Subcutaneous abdominal adipose tissue (tissue), 5 donors: ENCODE data around the gene TNFRSF17.

Source experiments
- H3K27ac ChIP-seq: one replicate; pipeline ENCODE4 v1.7.0; 2013; ENCODE audit warnings: low read depth, mild to moderate bottlenecking, inconsistent platforms, low read length, moderate library complexity
- H3K27me3 ChIP-seq, 5 donors: one replicate each; pipeline ENCODE4 v1.7.0; 2013; ENCODE audit warnings: low read length in 5 of 5, inconsistent platforms in 1 of 5; ENCODE audit not compliant: control insufficient read depth in 5 of 5, insufficient read depth in 4 of 5
- H3K36me3 ChIP-seq, 5 donors: one replicate each; pipeline ENCODE4 v1.7.0; 2013; ENCODE audit warnings: low read length in 5 of 5; ENCODE audit not compliant: control insufficient read depth in 5 of 5, insufficient read depth in 5 of 5
- H3K4me1 ChIP-seq, 5 donors: one replicate each; pipeline ENCODE4 v1.7.0; 2013; ENCODE audit warnings: low read length in 5 of 5, mild to moderate bottlenecking in 3 of 5, moderate library complexity in 1 of 5; ENCODE audit not compliant: control insufficient read depth in 5 of 5, insufficient read depth in 5 of 5
- H3K4me3 ChIP-seq, 5 donors: one replicate each; pipeline ENCODE4 v1.7.0; 2013; ENCODE audit warnings: low read length in 5 of 5, low read depth in 1 of 5
- H3K9ac ChIP-seq, 5 donors: one replicate each; pipeline ENCODE4 v1.7.0; 2013; ENCODE audit warnings: low read length in 5 of 5, mild to moderate bottlenecking in 4 of 5, moderate library complexity in 3 of 5
- H3K9me3 ChIP-seq, 5 donors: one replicate each; pipeline ENCODE4 v1.7.0; 2013; ENCODE audit warnings: low read length in 5 of 5; ENCODE audit not compliant: control insufficient read depth in 5 of 5
- donor health status: healthy.
- donor health status: healthy.
- donor health status: healthy.
- donor health status: healthy.
- donor health status: healthy.

TNFRSF17 gene

GRCh38 chr16:12000032-12000431, 35.0 kb downstream of the TNFRSF17 start:
- no peaks in the 10 kb centered on the region for H3K27me3 ChIP-seq
- H3K4me1 ChIP-seq, result peaks cover 5 to 23% (median 11%) of the 10 kb centered on the region in 5 donors
- H3K9ac ChIP-seq, result no peak overlapping the region
- H3K4me3 ChIP-seq, result no peak overlapping the region
- no peak overlapping the region for H3K27ac ChIP-seq
- H3K9me3 ChIP-seq, result no peaks in the 10 kb centered on the region
- H3K36me3 ChIP-seq, result peaks cover 6 to 22% (median 16%) of the 10 kb centered on the region in 5 donors

GRCh38 chr16:12002447-12003006, 37.5 kb downstream of the TNFRSF17 start:
- Histone ChIP-seq H3K9me3 (no peaks in the 10 kb centered on the region), H3K4me1 (peaks cover 5 to 15% (median 11%) of the 10 kb centered on the region in 5 donors), H3K27ac (no peak overlapping the region), H3K36me3 (peaks cover 6 to 30% (median 19%) of the 10 kb centered on the region in 5 donors), H3K9ac (peak overlapping the region in 1 of 5 donors; percentile 43), H3K4me3 (no peak overlapping the region), H3K27me3 (no peaks in the 10 kb centered on the region)

GRCh38 chr16:12006637-12007036, 41.6 kb downstream of the TNFRSF17 start:
- Histone ChIP-seq H3K36me3 (peaks cover 4 to 24% (median 11%) of the 10 kb centered on the region in 5 donors), H3K27me3 (no peaks in the 10 kb centered on the region), H3K9ac (no peak overlapping the region), H3K4me3 (no peak overlapping the region), H3K27ac (no peak overlapping the region), H3K4me1 (peaks cover 0 to 21% (median 20%) of the 10 kb centered on the region in 5 donors), H3K9me3 (no peaks in the 10 kb centered on the region)

- Histone ChIP-seq H3K9me3 (no peaks in the 10 kb centered on the region), H3K27ac (peak overlapping the region; percentile 55), H3K36me3 (peaks cover 4 to 17% (median 8%) of the 10 kb centered on the region in 5 donors), H3K27me3 (no peaks in the 10 kb centered on the region), H3K4me1 (peaks cover 0 to 25% (median 20%) of the 10 kb centered on the region in 5 donors), H3K9ac (no peak overlapping the region), H3K4me3 (no peak overlapping the region)
These were observed 44.5 kb downstream of the TNFRSF17 start for GRCh38 chr16:12009462-12009861.

- peaks cover 0 to 25% (median 20%) of the 10 kb centered on the region in 5 donors for H3K4me1 ChIP-seq
- H3K9ac ChIP-seq, result no peak overlapping the region
- H3K4me3 ChIP-seq, result no peak overlapping the region
- H3K27ac ChIP-seq, result peak overlapping the region; percentile 55
- peaks cover 0 to 16% (median 4%) of the 10 kb centered on the region in 5 donors for H3K36me3 ChIP-seq
- no peaks in the 10 kb centered on the region for H3K27me3 ChIP-seq
- no peaks in the 10 kb centered on the region for H3K9me3 ChIP-seq
These were observed 44.9 kb downstream of the TNFRSF17 start for GRCh38 chr16:12009922-12010321.

DNA sequence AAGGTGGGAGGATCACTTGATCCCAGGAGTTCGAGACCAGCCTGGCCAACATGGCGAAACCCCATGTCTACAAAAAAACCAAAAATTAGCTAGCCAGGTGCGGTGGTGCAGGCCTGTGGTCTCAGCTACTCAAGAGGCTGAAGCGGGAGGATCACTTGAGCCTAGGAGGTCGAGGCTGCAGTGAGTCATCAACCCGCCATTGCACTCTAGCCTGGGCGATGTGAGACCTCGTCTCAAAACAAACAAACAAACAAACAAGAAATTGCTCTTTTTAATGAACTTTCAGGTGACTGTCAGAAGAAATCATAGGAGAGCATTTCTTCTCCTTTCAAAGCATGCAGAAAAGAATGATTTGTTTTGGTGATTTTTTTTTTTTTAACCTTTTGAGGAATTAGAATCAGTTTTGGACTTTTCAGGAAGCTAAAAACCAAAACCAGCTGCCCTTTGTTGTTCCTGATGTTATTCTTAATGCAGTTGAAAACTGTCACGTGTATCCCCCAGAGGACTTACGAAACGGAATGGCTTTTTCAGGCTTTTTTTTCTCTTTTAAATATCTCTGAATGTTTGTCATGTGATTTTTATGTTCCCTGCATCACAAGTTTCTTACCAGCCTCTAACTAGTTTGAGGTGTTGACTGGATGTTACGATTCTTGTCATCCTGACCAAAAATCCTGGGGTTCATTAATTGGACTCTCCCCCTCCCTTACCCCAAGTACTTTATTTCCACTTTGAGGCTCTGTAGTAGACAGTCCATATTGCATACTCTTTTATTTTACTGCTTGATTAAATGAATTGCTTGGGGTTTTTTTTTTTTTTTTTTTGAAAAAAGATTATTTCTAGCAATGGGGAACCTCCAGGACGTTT, 45.6 kb downstream of the TNFRSF17 start:
- Histone ChIP-seq H3K36me3 (peaks cover 0 to 10% (median 0%) of the 10 kb centered on the region in 5 donors), H3K9me3 (no peaks in the 10 kb centered on the region), H3K27me3 (no peaks in the 10 kb centered on the region), H3K4me3 (peak overlapping the region in 3 of 5 donors; percentile 29 to 44 (median 37)), H3K9ac (peak overlapping the region in 1 of 5 donors; percentile 52), H3K27ac (peak overlapping the region; percentile 55), H3K4me1 (peaks cover 0 to 25% (median 20%) of the 10 kb centered on the region in 5 donors)

GRCh38 chr16:12011565-12011964, 46.6 kb downstream of the TNFRSF17 start:
- no peaks in the 10 kb centered on the region for H3K27me3 ChIP-seq
- no peak overlapping the region for H3K4me3 ChIP-seq
- H3K9me3 ChIP-seq, result no peaks in the 10 kb centered on the region
- H3K4me1 ChIP-seq, result peaks cover 0 to 25% (median 20%) of the 10 kb centered on the region in 5 donors
- H3K36me3 ChIP-seq, result peaks cover 0 to 8% (median 0%) of the 10 kb centered on the region in 5 donors
- H3K27ac ChIP-seq, result no peak overlapping the region
- no peak overlapping the region for H3K9ac ChIP-seq

GRCh38 chr16:12016291-12016947, 51.4 kb downstream of the TNFRSF17 start:
- Histone ChIP-seq H3K27ac (no peak overlapping the region), H3K9me3 (no peaks in the 10 kb centered on the region), H3K4me3 (no peak overlapping the region), H3K27me3 (no peaks in the 10 kb centered on the region), H3K36me3 (no peaks in the 10 kb centered on the region), H3K9ac (no peak overlapping the region), H3K4me1 (peaks cover 0 to 14% (median 4%) of the 10 kb centered on the region in 5 donors)

GRCh38 chr16:12017558-12017957, 52.5 kb downstream of the TNFRSF17 start:
- no peaks in the 10 kb centered on the region for H3K36me3 ChIP-seq
- H3K27me3 ChIP-seq, result no peaks in the 10 kb centered on the region
- H3K9me3 ChIP-seq, result no peaks in the 10 kb centered on the region
- H3K27ac ChIP-seq, result no peak overlapping the region
- no peak overlapping the region for H3K9ac ChIP-seq
- no peak overlapping the region for H3K4me3 ChIP-seq
- H3K4me1 ChIP-seq, result peaks cover 0 to 15% (median 8%) of the 10 kb centered on the region in 5 donors
